Hypothalamus (tissue), 51 donors: Measurements from ENCODE around the gene ATG16L1.

Experiments used
- DNase-seq, 51 donors: peaks; one replicate each; lab custom pipeline; 2025; lab: John Stamatoyannopoulos, UW

Gene ATG16L1

GRCh38 chr2:233256048-233256447 lies 4.6 kb downstream of the ATG16L1 start:
- DNase-seq, result no peak

- DNase-seq, result no peak
These were observed 6.7 kb downstream of the ATG16L1 start for GRCh38 chr2:233258211-233258610.

GRCh38 chr2:233259730-233260129 lies 8.3 kb downstream of the ATG16L1 start:
- DNase-seq, result no peak

- DNase-seq, result no peak
These were observed 9.2 kb downstream of the ATG16L1 start for GRCh38 chr2:233260661-233261060.

- no peak for DNase-seq
These were observed 10.5 kb downstream of the ATG16L1 start for GRCh38 chr2:233261819-233262555.

GRCh38 chr2:233262562-233262961 lies 11.1 kb downstream of the ATG16L1 start:
- no peak for DNase-seq

- DNase-seq, result no peak
These were observed 11.6 kb downstream of the ATG16L1 start for GRCh38 chr2:233263045-233263570.

- DNase-seq, result no peak
These were observed 13.2 kb downstream of the ATG16L1 start for GRCh38 chr2:233264667-233265066.

GRCh38 chr2:233265899-233266431 lies 14.5 kb downstream of the ATG16L1 start:
- no peak for DNase-seq

GRCh38 chr2:233266481-233266880 lies 15.0 kb downstream of the ATG16L1 start:
- DNase-seq, result no peak

- no peak for DNase-seq
These were observed 16.2 kb downstream of the ATG16L1 start for GRCh38 chr2:233267516-233268245.

- DNase-seq, result no peak
These were observed 18.9 kb downstream of the ATG16L1 start for GRCh38 chr2:233270366-233270765.

GRCh38 chr2:233270951-233271350 lies 19.5 kb downstream of the ATG16L1 start:
- no peak for DNase-seq

- no peak for DNase-seq
These were observed 20.2 kb downstream of the ATG16L1 start for GRCh38 chr2:233271693-233272092.

- no peak for DNase-seq
These were observed 21.6 kb downstream of the ATG16L1 start for GRCh38 chr2:233273120-233273519.

GRCh38 chr2:233275223-233275622 lies 23.8 kb downstream of the ATG16L1 start:
- no peak for DNase-seq

GRCh38 chr2:233278921-233279320 lies 27.4 kb downstream of the ATG16L1 start:
- no peak for DNase-seq

- no peak for DNase-seq
These were observed 28.7 kb downstream of the ATG16L1 start for GRCh38 chr2:233280114-233280693.

GRCh38 chr2:233281553-233281952 lies 30.1 kb downstream of the ATG16L1 start:
- no peak for DNase-seq

- no peak for DNase-seq
These were observed 30.6 kb downstream of the ATG16L1 start for GRCh38 chr2:233281992-233282603.

- DNase-seq, result no peak
These were observed 34.4 kb downstream of the ATG16L1 start for GRCh38 chr2:233285921-233286320.
